SK-N-SH treated with all-trans-retinoic acid at 6 μM for 48 hours (cell line): ENCODE results near the gene VSIG10L.

Experiments used
- TCF4 ChIP-seq: fragments of 250-450 bp; sonication (Bioruptor Pico); IDR thresholded peaks from 2 replicates; pipeline ENCODE4 v1.8.0; 2021; ENCODE audit warnings: mild to moderate bottlenecking, moderate library complexity, borderline replicate concordance
- TF ChIP-seq, protein P1 (sequence below): fragments of 250-450 bp; sonication (Bioruptor Pico); IDR thresholded peaks from 2 replicates; pipeline ENCODE4 v1.8.0; 2021; ENCODE audit warnings: low read depth, mild to moderate bottlenecking, moderate library complexity, borderline replicate concordance

DNA sequence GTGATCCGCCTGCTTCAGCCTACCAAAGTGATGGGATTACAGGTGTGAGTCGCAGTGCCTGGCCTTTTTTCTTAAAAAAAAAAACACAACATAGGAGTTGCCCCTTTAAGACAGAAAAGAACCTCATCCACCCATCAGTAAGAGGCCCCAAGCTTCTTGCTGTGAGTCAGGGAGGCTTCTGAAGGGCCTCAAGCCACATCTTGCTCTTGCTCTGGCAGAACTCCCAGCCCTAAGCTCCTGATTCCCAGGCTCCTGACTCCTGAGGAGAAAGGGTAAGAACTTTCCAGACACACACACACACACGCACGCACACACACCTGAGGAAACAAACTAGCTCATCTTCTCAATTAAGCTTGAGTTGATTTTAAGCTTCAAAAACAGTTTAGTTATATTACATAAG is 17.4 kb upstream of the VSIG10L start:
- TF ChIP-seq, protein P1, sequence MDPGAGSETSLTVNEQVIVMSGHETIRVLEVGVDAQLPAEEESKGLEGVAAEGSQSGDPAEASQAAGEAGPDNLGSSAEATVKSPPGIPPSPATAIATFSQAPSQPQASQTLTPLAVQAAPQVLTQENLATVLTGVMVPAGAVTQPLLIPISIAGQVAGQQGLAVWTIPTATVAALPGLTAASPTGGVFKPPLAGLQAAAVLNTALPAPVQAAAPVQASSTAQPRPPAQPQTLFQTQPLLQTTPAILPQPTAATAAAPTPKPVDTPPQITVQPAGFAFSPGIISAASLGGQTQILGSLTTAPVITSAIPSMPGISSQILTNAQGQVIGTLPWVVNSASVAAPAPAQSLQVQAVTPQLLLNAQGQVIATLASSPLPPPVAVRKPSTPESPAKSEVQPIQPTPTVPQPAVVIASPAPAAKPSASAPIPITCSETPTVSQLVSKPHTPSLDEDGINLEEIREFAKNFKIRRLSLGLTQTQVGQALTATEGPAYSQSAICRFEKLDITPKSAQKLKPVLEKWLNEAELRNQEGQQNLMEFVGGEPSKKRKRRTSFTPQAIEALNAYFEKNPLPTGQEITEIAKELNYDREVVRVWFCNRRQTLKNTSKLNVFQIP (CRISPR knock-in tag) = no peak
- TF ChIP-seq TCF4 = no peak
